HG02973 (cell line): ENCODE results near the gene LRRK2.
A peak's percentile ranks its signal among the peaks of the same experiment; 100 is the strongest.
"Not testable (repeated sequence)": the region's sequence is repeated elsewhere in the genome, so short reads cannot be mapped to it uniquely, and the experiment has no call there.

ENCODE experiments used
- ATAC-seq: cut with Tn5 transposase; IDR thresholded peaks from one replicate; pipeline ENCODE4 v1.9.1; 2021; ENCODE audit warnings: moderate library complexity; ENCODE audit not compliant: unreplicated experiment

LRRK2 gene

GRCh38 chr12:40244526-40245156 is 19.8 kb downstream of the LRRK2 start:
- ATAC-seq: not testable (repeated sequence)

GRCh38 chr12:40248034-40248433 is 23.2 kb downstream of the LRRK2 start:
- no peak for ATAC-seq

GRCh38 chr12:40248585-40249297 is 23.9 kb downstream of the LRRK2 start:
- ATAC-seq: peak; percentile 68

GRCh38 chr12:40250652-40251051 is 25.9 kb downstream of the LRRK2 start:
- not testable (repeated sequence) for ATAC-seq

- no peak for ATAC-seq
Measured at GRCh38 chr12:40253936-40254335, 29.1 kb downstream of the LRRK2 start.

GRCh38 chr12:40254455-40255085 is 29.8 kb downstream of the LRRK2 start:
- ATAC-seq: no peak

- no peak for ATAC-seq
Measured at GRCh38 chr12:40258371-40258770, 33.6 kb downstream of the LRRK2 start.

- peak; percentile 75 for ATAC-seq
Measured at GRCh38 chr12:40261937-40262336, 37.1 kb downstream of the LRRK2 start.

GRCh38 chr12:40262657-40263056 is 37.9 kb downstream of the LRRK2 start:
- peak; percentile 92 for ATAC-seq

- ATAC-seq: no peak
Measured at GRCh38 chr12:40263616-40264409, 39.0 kb downstream of the LRRK2 start.

- ATAC-seq: no peak
Measured at GRCh38 chr12:40271981-40272664, 47.3 kb downstream of the LRRK2 start.

- no peak for ATAC-seq
Measured at GRCh38 chr12:40281791-40282364, 57.1 kb downstream of the LRRK2 start.

- no peak for ATAC-seq
Measured at GRCh38 chr12:40286583-40286982, 61.8 kb downstream of the LRRK2 start.

- no peak for ATAC-seq
Measured at GRCh38 chr12:40287369-40287975, 62.7 kb downstream of the LRRK2 start.

- no peak for ATAC-seq
Measured at GRCh38 chr12:40292788-40293429, 68.1 kb downstream of the LRRK2 start.

- no peak for ATAC-seq
Measured at GRCh38 chr12:40298341-40298740, 73.5 kb downstream of the LRRK2 start.

- ATAC-seq: no peak
Measured at GRCh38 chr12:40300490-40300889, 75.7 kb downstream of the LRRK2 start.

GRCh38 chr12:40309001-40309400 is 84.2 kb downstream of the LRRK2 start:
- ATAC-seq: no peak

GRCh38 chr12:40310211-40310610 is 85.4 kb downstream of the LRRK2 start:
- no peak for ATAC-seq

GRCh38 chr12:40312196-40312595 is 87.4 kb downstream of the LRRK2 start:
- ATAC-seq: no peak
